Measurements from ENCODE around the gene CBR4. TPM values are rescaled to one million over a fixed set of nuclear protein-coding genes. Genes with fewer than 3 reads are reported as not detected.
"Not testable (repeated sequence)": the region's sequence is repeated elsewhere in the genome, so short reads cannot be mapped to it uniquely, and the experiment has no call there.

CBR4 gene
- total and polyA plus RNA-seq, 2 experiments from 2014 or later: 9.9 to 14.7 TPM

GRCh38 chr4:168972596-168972995 is 37.5 kb downstream of the CBR4 start:
- Histone ChIP-seq H3K4me3 (no peak overlapping the region), H3K4me2 (ENCODE audit: unreplicated experiment) (no peak overlapping the region), H3F3A (ENCODE audit: insufficient read depth) (no peaks in the 10 kb centered on the region), H3K4me1 (ENCODE audit: insufficient read depth) (no peaks in the 10 kb centered on the region), H3K27me3 (replicated peaks; ENCODE audit: insufficient read depth) (no peaks in the 10 kb centered on the region), H3K36me3 (ENCODE audit: low read depth) (0 out of 2 replicates have a peak, but pooled peaks cover 6% of the 10 kb centered on the region), H4K20me1 (ENCODE audit: insufficient read depth) (no peaks in the 10 kb centered on the region), H2AFZ (no peak overlapping the region), H3K27ac (no peak overlapping the region), H3K9me3 (ENCODE audit: low read depth) (no peaks in the 10 kb centered on the region), H3K79me2 (ENCODE audit: insufficient read depth) (no peaks in the 10 kb centered on the region), H3K9ac (no peak overlapping the region), H3K9me2 (ENCODE audit: insufficient read depth) (no peaks in the 10 kb centered on the region)
- no peak for DNase-seq
- TF ChIP-seq EZH2 (IDR thresholded peaks at IDR 0.05; ENCODE audit: insufficient read depth, poor library complexity, severe bottlenecking): no peak
- no peak for TF ChIP-seq EZH2phosphoT487 (IDR thresholded peaks at IDR 0.05; ENCODE audit: insufficient read depth, low read depth)
- WGBS, 2 experiments (ENCODE audit: low coverage in 1 of 2, low lambda C conversion rate in 2 of 2, missing lambda C conversion rate in 2 of 2): 95 to 96% methylated on average over 4 of the region's 4 CpGs
- in situ Hi-C loops (cut with MboI): no loop called here

- TF ChIP-seq EZH2phosphoT487 (IDR thresholded peaks at IDR 0.05; ENCODE audit: insufficient read depth, low read depth) (no peak), EZH2 (IDR thresholded peaks at IDR 0.05; ENCODE audit: insufficient read depth, poor library complexity, severe bottlenecking) (no peak)
- H3K36me3 ChIP-seq (ENCODE audit: low read depth): no peaks in the 10 kb centered on the region
These were observed 49.3 kb downstream of the CBR4 start for GRCh38 chr4:168960716-168961115.

GRCh38 chr4:168955674-168956073 is 54.4 kb downstream of the CBR4 start:
- 93 to 97% methylated on average over 2 of the region's 2 CpGs for WGBS, 2 experiments (ENCODE audit: low coverage in 1 of 2, low lambda C conversion rate in 2 of 2, missing lambda C conversion rate in 2 of 2)
- in situ Hi-C loops (cut with MboI): no loop called here
- H3K4me1 ChIP-seq (ENCODE audit: insufficient read depth): no peaks in the 10 kb centered on the region
- TF ChIP-seq EZH2 (IDR thresholded peaks at IDR 0.05; ENCODE audit: insufficient read depth, poor library complexity, severe bottlenecking) (no peak), EZH2phosphoT487 (IDR thresholded peaks at IDR 0.05; ENCODE audit: insufficient read depth, low read depth) (no peak)
- H3K4me2 ChIP-seq (ENCODE audit: unreplicated experiment): no peak overlapping the region
- no peaks in the 10 kb centered on the region for H4K20me1 ChIP-seq (ENCODE audit: insufficient read depth)
- H3K9me2 ChIP-seq (ENCODE audit: insufficient read depth): no peaks in the 10 kb centered on the region
- H3K27me3 ChIP-seq (replicated peaks; ENCODE audit: insufficient read depth): no peaks in the 10 kb centered on the region
- H3K9me3 ChIP-seq (ENCODE audit: low read depth): no peaks in the 10 kb centered on the region
- no peak overlapping the region for H2AFZ ChIP-seq
- H3K9ac ChIP-seq: no peak overlapping the region
- H3K4me3 ChIP-seq: no peak overlapping the region
- no peaks in the 10 kb centered on the region for H3K79me2 ChIP-seq (ENCODE audit: insufficient read depth)
- H3K27ac ChIP-seq: no peak overlapping the region
- no peak for DNase-seq
- no peaks in the 10 kb centered on the region for H3F3A ChIP-seq (ENCODE audit: insufficient read depth)
- H3K36me3 ChIP-seq (ENCODE audit: low read depth): no peaks in the 10 kb centered on the region

More at GRCh38 chr4:168960716-168961115, 49.3 kb downstream of the CBR4 start:
- Histone ChIP-seq H3K4me2 (ENCODE audit: unreplicated experiment) (no peak overlapping the region), H3K4me1 (ENCODE audit: insufficient read depth) (no peaks in the 10 kb centered on the region), H3K9ac (no peak overlapping the region), H3K4me3 (no peak overlapping the region), H4K20me1 (ENCODE audit: insufficient read depth) (no peaks in the 10 kb centered on the region), H3F3A (ENCODE audit: insufficient read depth) (no peaks in the 10 kb centered on the region), H2AFZ (no peak overlapping the region), H3K27ac (no peak overlapping the region), H3K9me2 (ENCODE audit: insufficient read depth) (no peaks in the 10 kb centered on the region), H3K27me3 (replicated peaks; ENCODE audit: insufficient read depth) (no peaks in the 10 kb centered on the region), H3K79me2 (ENCODE audit: insufficient read depth) (no peaks in the 10 kb centered on the region), H3K9me3 (ENCODE audit: low read depth) (no peaks in the 10 kb centered on the region)
- no peak for DNase-seq
- WGBS, 2 experiments (ENCODE audit: low coverage in 1 of 2, low lambda C conversion rate in 2 of 2, missing lambda C conversion rate in 2 of 2): 91% methylated on average over 5 of the region's 5 CpGs
- in situ Hi-C loops (cut with MboI): no loop called here

- 85 to 92% methylated on average over 3 of the region's 3 CpGs for WGBS, 2 experiments (ENCODE audit: low coverage in 1 of 2, low lambda C conversion rate in 2 of 2, missing lambda C conversion rate in 2 of 2)
- H3K9ac ChIP-seq; in situ Hi-C loops (cut with MboI); H3K9me3 ChIP-seq (ENCODE audit: low read depth); H3K4me2 ChIP-seq (ENCODE audit: unreplicated experiment); H3K36me3 ChIP-seq (ENCODE audit: low read depth); H3K9me2 ChIP-seq (ENCODE audit: insufficient read depth); H3K4me1 ChIP-seq (ENCODE audit: insufficient read depth); H3K27me3 ChIP-seq (replicated peaks; ENCODE audit: insufficient read depth); DNase-seq; H2AFZ ChIP-seq; H3K27ac ChIP-seq; H3K4me3 ChIP-seq; H3F3A ChIP-seq (ENCODE audit: insufficient read depth); H3K79me2 ChIP-seq (ENCODE audit: insufficient read depth); H4K20me1 ChIP-seq (ENCODE audit: insufficient read depth): not testable (repeated sequence)
These were observed 57.2 kb downstream of the CBR4 start for GRCh38 chr4:168952821-168953246.

- no peaks in the 10 kb centered on the region for H3K27me3 ChIP-seq (replicated peaks; ENCODE audit: insufficient read depth)
- no peaks in the 10 kb centered on the region for H3F3A ChIP-seq (ENCODE audit: insufficient read depth)
- in situ Hi-C loops (cut with MboI): no loop called here
- no peaks in the 10 kb centered on the region for H3K36me3 ChIP-seq (ENCODE audit: low read depth)
- H4K20me1 ChIP-seq (ENCODE audit: insufficient read depth): no peaks in the 10 kb centered on the region
- no peak for DNase-seq
- H2AFZ ChIP-seq: no peak overlapping the region
- 63 to 73% methylated on average over 2 of the region's 2 CpGs for WGBS, 2 experiments (ENCODE audit: low coverage in 1 of 2, low lambda C conversion rate in 2 of 2, missing lambda C conversion rate in 2 of 2)
- H3K27ac ChIP-seq: no peak overlapping the region
- H3K4me3 ChIP-seq: no peak overlapping the region
- H3K4me1 ChIP-seq (ENCODE audit: insufficient read depth): no peaks in the 10 kb centered on the region
- no peak for TF ChIP-seq EZH2 (IDR thresholded peaks at IDR 0.05; ENCODE audit: insufficient read depth, poor library complexity, severe bottlenecking)
- TF ChIP-seq EZH2phosphoT487 (IDR thresholded peaks at IDR 0.05; ENCODE audit: insufficient read depth, low read depth): no peak
- no peak overlapping the region for H3K4me2 ChIP-seq (ENCODE audit: unreplicated experiment)
- no peaks in the 10 kb centered on the region for H3K79me2 ChIP-seq (ENCODE audit: insufficient read depth)
- no peak overlapping the region for H3K9ac ChIP-seq
- no peaks in the 10 kb centered on the region for H3K9me3 ChIP-seq (ENCODE audit: low read depth)
- H3K9me2 ChIP-seq (ENCODE audit: insufficient read depth): no peaks in the 10 kb centered on the region
These were observed 64.8 kb downstream of the CBR4 start for GRCh38 chr4:168945291-168945690.

Measured in GM23248 (cell line).